ENCODE measurements around the gene IL19. TPM values are rescaled to one million over a fixed set of nuclear protein-coding genes. Genes with fewer than 3 reads are reported as not detected.

IL19 gene
- total RNA-seq, 1 donor from 2014 or later = not detected

- TF ChIP-seq, protein P1, sequence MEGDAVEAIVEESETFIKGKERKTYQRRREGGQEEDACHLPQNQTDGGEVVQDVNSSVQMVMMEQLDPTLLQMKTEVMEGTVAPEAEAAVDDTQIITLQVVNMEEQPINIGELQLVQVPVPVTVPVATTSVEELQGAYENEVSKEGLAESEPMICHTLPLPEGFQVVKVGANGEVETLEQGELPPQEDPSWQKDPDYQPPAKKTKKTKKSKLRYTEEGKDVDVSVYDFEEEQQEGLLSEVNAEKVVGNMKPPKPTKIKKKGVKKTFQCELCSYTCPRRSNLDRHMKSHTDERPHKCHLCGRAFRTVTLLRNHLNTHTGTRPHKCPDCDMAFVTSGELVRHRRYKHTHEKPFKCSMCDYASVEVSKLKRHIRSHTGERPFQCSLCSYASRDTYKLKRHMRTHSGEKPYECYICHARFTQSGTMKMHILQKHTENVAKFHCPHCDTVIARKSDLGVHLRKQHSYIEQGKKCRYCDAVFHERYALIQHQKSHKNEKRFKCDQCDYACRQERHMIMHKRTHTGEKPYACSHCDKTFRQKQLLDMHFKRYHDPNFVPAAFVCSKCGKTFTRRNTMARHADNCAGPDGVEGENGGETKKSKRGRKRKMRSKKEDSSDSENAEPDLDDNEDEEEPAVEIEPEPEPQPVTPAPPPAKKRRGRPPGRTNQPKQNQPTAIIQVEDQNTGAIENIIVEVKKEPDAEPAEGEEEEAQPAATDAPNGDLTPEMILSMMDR (IDR thresholded peaks at IDR 0.05; ENCODE audit: unreplicated experiment) = no peak
- H3K27me3 Mint-ChIP-seq = no peaks in the 10 kb centered on the region
- H3K4me3 Mint-ChIP-seq (ENCODE audit: low read depth) = no peak overlapping the region
- H3K36me3 Mint-ChIP-seq (ENCODE audit: insufficient read depth) = peaks cover 8% of the 10 kb centered on the region
- no peaks in the 10 kb centered on the region for H3K4me1 Mint-ChIP-seq (ENCODE audit: low read depth)
- no peak overlapping the region for H3K27ac Mint-ChIP-seq
- H3K9me3 Mint-ChIP-seq (ENCODE audit: low read depth) = no peaks in the 10 kb centered on the region
- no peak for DNase-seq (ENCODE audit: low spot score, unreplicated experiment)
Measured at GRCh38 chr1:206732508-206732907, 38.1 kb upstream of the IL19 start.

- peaks cover 8% of the 10 kb centered on the region for H3K36me3 Mint-ChIP-seq (ENCODE audit: insufficient read depth)
- no peaks in the 10 kb centered on the region for H3K9me3 Mint-ChIP-seq (ENCODE audit: low read depth)
- no peak overlapping the region for H3K27ac Mint-ChIP-seq
- TF ChIP-seq, protein P1 (IDR thresholded peaks at IDR 0.05; ENCODE audit: unreplicated experiment) = no peak
- no peak overlapping the region for H3K4me3 Mint-ChIP-seq (ENCODE audit: low read depth)
- no peaks in the 10 kb centered on the region for H3K27me3 Mint-ChIP-seq
- DNase-seq (ENCODE audit: low spot score, unreplicated experiment) = no peak
- H3K4me1 Mint-ChIP-seq (ENCODE audit: low read depth) = no peaks in the 10 kb centered on the region
Measured at GRCh38 chr1:206732992-206733391, 37.6 kb upstream of the IL19 start.

DNA sequence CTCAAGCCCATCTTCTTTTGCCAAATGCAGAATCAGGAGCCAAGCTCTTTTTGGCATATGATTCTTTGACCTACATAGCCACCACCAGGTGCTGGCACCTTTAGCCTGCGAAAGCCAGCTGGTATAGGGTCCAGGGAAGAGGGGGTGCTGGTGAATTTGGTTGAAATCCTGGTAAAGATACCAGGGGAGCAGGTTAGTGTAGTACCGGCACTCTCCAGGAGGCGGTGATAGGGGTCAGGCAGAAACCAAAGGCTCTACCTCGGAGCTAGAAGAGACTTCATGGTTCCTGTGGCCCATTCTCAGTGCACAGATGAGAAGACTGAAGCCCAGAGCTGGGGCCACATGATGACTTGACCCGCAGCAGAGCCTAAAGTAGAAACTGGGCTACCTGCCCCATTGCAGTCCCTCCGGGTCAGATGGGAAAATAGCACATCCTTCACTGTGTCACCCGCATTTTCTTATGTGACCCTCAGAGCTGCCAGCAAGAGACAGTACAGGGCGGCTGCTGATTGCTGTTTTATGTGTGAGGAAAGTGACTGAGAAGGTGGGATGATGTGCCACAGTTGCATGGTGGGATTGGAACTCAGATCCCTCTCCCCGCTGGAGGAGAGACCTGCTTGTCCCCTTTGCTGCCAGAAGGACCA is 36.0 kb upstream of the IL19 start:
- H3K9me3 Mint-ChIP-seq (ENCODE audit: low read depth) = no peaks in the 10 kb centered on the region
- no peak overlapping the region for H3K4me3 Mint-ChIP-seq (ENCODE audit: low read depth)
- TF ChIP-seq, protein P1 (IDR thresholded peaks at IDR 0.05; ENCODE audit: unreplicated experiment) = peak; percentile 73
- H3K27ac Mint-ChIP-seq = no peak overlapping the region
- DNase-seq (ENCODE audit: low spot score, unreplicated experiment) = peak; percentile 58
- peaks cover 8% of the 10 kb centered on the region for H3K36me3 Mint-ChIP-seq (ENCODE audit: insufficient read depth)
- no peaks in the 10 kb centered on the region for H3K27me3 Mint-ChIP-seq
- peaks cover 2% of the 10 kb centered on the region for H3K4me1 Mint-ChIP-seq (ENCODE audit: low read depth)

- H3K4me1 Mint-ChIP-seq (ENCODE audit: low read depth) = peaks cover 2% of the 10 kb centered on the region
- TF ChIP-seq, protein P1 (IDR thresholded peaks at IDR 0.05; ENCODE audit: unreplicated experiment) = no peak
- peaks cover 8% of the 10 kb centered on the region for H3K36me3 Mint-ChIP-seq (ENCODE audit: insufficient read depth)
- H3K9me3 Mint-ChIP-seq (ENCODE audit: low read depth) = no peaks in the 10 kb centered on the region
- no peaks in the 10 kb centered on the region for H3K27me3 Mint-ChIP-seq
- H3K27ac Mint-ChIP-seq = no peak overlapping the region
- DNase-seq (ENCODE audit: low spot score, unreplicated experiment) = no peak
- no peak overlapping the region for H3K4me3 Mint-ChIP-seq (ENCODE audit: low read depth)
Measured at GRCh38 chr1:206735553-206736031, 35.0 kb upstream of the IL19 start.

DNA sequence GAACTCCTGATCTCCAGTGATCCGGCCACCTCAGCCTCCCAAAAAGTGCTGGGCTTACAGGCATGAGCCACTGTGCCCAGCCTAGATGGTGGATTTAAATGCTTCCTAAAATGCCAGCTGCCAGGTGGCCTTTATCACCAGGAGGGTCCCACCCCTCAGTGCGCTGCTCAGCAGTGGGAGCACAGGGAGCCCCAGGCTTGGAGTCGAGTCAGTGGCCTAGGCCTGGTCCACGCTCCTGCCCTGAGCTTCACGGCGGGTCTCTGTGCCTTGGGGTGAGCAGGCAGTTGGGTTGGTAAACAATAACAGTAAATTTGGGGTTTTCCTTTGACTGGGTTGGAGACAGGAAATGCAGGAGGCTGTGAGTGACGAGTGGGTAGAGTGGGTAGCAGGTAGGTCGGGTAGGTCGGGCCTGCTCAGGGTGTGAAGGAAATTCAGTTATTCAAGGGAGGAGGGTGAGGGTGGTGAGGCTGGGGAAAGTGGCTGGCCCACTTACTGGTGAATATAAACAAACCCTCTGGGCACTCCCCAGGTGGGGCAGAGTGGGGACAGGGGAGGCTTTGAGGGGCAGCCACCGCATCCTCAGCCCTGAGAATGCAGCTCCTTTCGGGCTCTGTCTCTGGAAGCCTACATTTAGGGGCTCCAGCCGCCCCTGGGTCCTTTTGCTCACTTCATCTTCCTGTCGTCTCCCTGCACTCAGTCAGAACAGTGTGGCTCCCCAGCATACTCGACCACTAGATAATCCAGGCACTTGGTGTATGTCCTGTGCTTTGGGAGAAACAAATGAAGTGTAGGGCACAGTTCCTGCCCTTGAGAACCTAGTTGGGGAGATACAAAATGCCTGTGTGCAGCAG is 33.5 kb upstream of the IL19 start:
- Mint-ChIP-seq H3K27ac (peak overlapping the region; percentile 52), H3K4me1 (ENCODE audit: low read depth) (peaks cover 2% of the 10 kb centered on the region)

More for the DNA sequence above, 33.5 kb upstream of the IL19 start:
- Mint-ChIP-seq H3K36me3 (ENCODE audit: insufficient read depth) (peaks cover 8% of the 10 kb centered on the region), H3K9me3 (ENCODE audit: low read depth) (no peaks in the 10 kb centered on the region), H3K27me3 (no peaks in the 10 kb centered on the region), H3K4me3 (ENCODE audit: low read depth) (no peak overlapping the region)
- no peak for DNase-seq (ENCODE audit: low spot score, unreplicated experiment)
- TF ChIP-seq, protein P1 (IDR thresholded peaks at IDR 0.05; ENCODE audit: unreplicated experiment) = no peak
